Measurements from ENCODE around the gene SERPIND1. TPM values are rescaled to one million over a fixed set of nuclear protein-coding genes. Genes with fewer than 3 reads are reported as not detected.

The SERPIND1 gene
- total and polyA plus RNA-seq, 2 of the 8 experiments (the other 6 are each of a cell fraction or from before 2014, with no cell fraction given) = not detected

DNA sequence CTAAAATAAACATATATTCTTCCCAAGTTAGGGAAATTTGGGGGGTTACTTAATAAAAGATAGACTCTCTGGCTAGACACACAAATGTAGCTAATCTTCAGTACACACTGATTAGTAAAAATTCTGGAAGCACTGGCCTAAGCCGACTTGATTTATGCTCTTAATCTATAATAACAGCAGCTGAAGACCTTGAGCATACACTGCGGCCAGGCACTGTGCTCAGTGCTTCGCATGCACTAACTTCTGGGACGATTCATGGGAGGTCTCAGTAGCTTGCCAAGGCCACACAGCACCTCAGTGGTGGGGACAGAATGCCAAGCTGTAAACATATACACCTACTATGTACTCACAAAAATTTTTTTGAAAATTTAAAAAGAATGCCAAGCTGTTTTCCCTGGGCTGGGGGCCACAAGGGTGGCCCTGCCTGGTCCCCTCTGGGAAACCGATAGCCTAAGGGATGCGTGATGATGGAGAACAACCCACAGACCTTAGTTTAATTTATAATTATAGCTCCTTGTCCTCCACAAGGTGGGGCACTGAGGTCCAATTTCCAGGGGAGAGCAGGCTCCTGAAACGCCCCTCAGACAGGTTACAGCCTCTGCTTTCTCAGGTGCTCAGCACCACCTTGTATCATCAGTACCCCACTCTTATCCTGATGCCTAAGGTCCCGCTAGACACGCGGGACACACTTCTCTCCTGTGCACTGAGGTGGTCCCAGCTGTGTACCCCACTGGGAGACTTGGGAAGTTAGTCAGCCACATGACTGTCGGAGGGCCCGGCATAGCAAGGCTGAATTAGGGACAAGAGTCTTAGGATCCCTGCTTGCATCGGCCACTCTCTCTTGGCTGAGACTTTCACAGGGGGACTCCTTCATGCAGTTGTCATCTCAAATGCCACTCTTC lies 20.1 kb downstream of the SERPIND1 start:
- H3K9me3 ChIP-seq (ENCODE audit: insufficient read depth in 2 of 2, low read depth in 1 of 2, low read length in 1 of 2) = no peaks in the 10 kb centered on the region
- H4K91ac ChIP-seq (replicated peaks; ENCODE audit: insufficient read length, low read length) = no peak overlapping the region
- DNase-seq (ENCODE audit: low read depth in 1 of 2, low spot score in 2 of 2) (no peak), FAIRE-seq (no peak)
- no peak overlapping the region for H3K4ac ChIP-seq (replicated peaks; ENCODE audit: insufficient read length, low read depth, low read length)
- H2BK15ac ChIP-seq (ENCODE audit: low read length) = no peak overlapping the region
- H3K23me2 ChIP-seq (ENCODE audit: low read depth, low read length) = no peaks in the 10 kb centered on the region
- no peak overlapping the region for H3K18ac ChIP-seq (ENCODE audit: extremely low read depth, low read length)
- no peak overlapping the region for H3K9ac ChIP-seq (replicated peaks in 1 of 4; ENCODE audit: extremely low read depth in 1 of 4, low read depth in 3 of 4, low read length in 3 of 4)
- H3K14ac ChIP-seq (ENCODE audit: insufficient read length) = no peak overlapping the region
- TF ChIP-seq RBBP5 (IDR thresholded peaks at IDR 0.05; ENCODE audit: borderline replicate concordance, low read depth, low read length) (no peak), KDM4A (IDR thresholded peaks at IDR 0.05; ENCODE audit: low read depth, low read length, severe bottlenecking) (no peak), SRF (IDR thresholded peaks at IDR 0.05; ENCODE audit: low read depth, low read length) (no peak), RAD21 (IDR thresholded peaks at IDR 0.05 in 1 of 2, conservative IDR thresholded peaks at IDR 0.05 in 1 of 2; ENCODE audit: low read depth in 2 of 2, low read length in 2 of 2) (peak; percentile 25 to 26; a peak in 3 of 4 replicates), PHF8 (conservative IDR thresholded peaks at IDR 0.05; ENCODE audit: low read depth, low read length) (no peak), RFX5 (IDR thresholded peaks at IDR 0.05; ENCODE audit: borderline replicate concordance, low read depth, low read length) (no peak)
- TF ChIP-seq, protein P1, sequence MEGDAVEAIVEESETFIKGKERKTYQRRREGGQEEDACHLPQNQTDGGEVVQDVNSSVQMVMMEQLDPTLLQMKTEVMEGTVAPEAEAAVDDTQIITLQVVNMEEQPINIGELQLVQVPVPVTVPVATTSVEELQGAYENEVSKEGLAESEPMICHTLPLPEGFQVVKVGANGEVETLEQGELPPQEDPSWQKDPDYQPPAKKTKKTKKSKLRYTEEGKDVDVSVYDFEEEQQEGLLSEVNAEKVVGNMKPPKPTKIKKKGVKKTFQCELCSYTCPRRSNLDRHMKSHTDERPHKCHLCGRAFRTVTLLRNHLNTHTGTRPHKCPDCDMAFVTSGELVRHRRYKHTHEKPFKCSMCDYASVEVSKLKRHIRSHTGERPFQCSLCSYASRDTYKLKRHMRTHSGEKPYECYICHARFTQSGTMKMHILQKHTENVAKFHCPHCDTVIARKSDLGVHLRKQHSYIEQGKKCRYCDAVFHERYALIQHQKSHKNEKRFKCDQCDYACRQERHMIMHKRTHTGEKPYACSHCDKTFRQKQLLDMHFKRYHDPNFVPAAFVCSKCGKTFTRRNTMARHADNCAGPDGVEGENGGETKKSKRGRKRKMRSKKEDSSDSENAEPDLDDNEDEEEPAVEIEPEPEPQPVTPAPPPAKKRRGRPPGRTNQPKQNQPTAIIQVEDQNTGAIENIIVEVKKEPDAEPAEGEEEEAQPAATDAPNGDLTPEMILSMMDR (IDR thresholded peaks at IDR 0.05; ENCODE audit: control extremely low read depth in 1 of 3, insufficient read depth in 1 of 3, low read depth in 1 of 3, low read length in 3 of 3) = peak in 1 of 3 experiments; percentile 12; a peak in 2 of 4 replicates
- no peaks in the 10 kb centered on the region for H3K27me3 ChIP-seq (replicated peaks in 1 of 4; ENCODE audit: control insufficient read depth in 3 of 4, extremely low read depth in 1 of 4, insufficient read depth in 3 of 4, low read length in 3 of 4)
- no peaks in the 10 kb centered on the region for H4K20me1 ChIP-seq (replicated peaks in 1 of 2; ENCODE audit: control insufficient read depth in 1 of 2, insufficient read depth in 2 of 2, low read length in 2 of 2)
- peaks cover 0 to 3% (median 1%) of the 10 kb centered on the region in 4 experiments; a peak in 3 of 8 replicates for H3K36me3 ChIP-seq (ENCODE audit: control insufficient read depth in 2 of 4, insufficient read depth in 4 of 4, low read length in 3 of 4)
- H3K79me1 ChIP-seq (ENCODE audit: low read depth, low read length) = no peaks in the 10 kb centered on the region
- no peak overlapping the region for H3K56ac ChIP-seq (replicated peaks; ENCODE audit: insufficient read length, low read depth, low read length)
- H3K4me1 ChIP-seq (replicated peaks in 1 of 4; ENCODE audit: control insufficient read depth in 3 of 4, insufficient read depth in 4 of 4, low read length in 3 of 4) = no peaks in the 10 kb centered on the region
- H3K79me2 ChIP-seq (ENCODE audit: control insufficient read depth in 1 of 2, insufficient read depth in 2 of 2, low read length in 2 of 2) = no peaks in the 10 kb centered on the region
- no peak overlapping the region for H2BK20ac ChIP-seq (ENCODE audit: low read length)
- no peak overlapping the region for H2AK5ac ChIP-seq (ENCODE audit: low read depth, low read length)
- POLR2A ChIA-PET (ENCODE audit: partially characterized antibody) = no interaction called here
- no peak overlapping the region for H3K4me3 ChIP-seq (ENCODE audit: extremely low read depth in 1 of 4, insufficient read depth in 2 of 4, low read depth in 3 of 4, low read length in 4 of 4)
- no peak overlapping the region for H3K23ac ChIP-seq (ENCODE audit: insufficient read length)
- no peak overlapping the region for H3K27ac ChIP-seq (ENCODE audit: low read depth, low read length)
- H2BK5ac ChIP-seq (ENCODE audit: low read depth, low read length) = no peak overlapping the region
- no peak overlapping the region for H2BK120ac ChIP-seq (replicated peaks; ENCODE audit: low read depth, low read length)
- H2BK12ac ChIP-seq (ENCODE audit: low read depth, low read length) = no peak overlapping the region
- H3K4me2 ChIP-seq (ENCODE audit: insufficient read depth in 1 of 2, low read depth in 2 of 2, low read length in 2 of 2) = no peak overlapping the region
- no peak overlapping the region for H2AFZ ChIP-seq (ENCODE audit: low read length)
- H4K5ac ChIP-seq (ENCODE audit: insufficient read length, low read depth, low read length) = no peak overlapping the region
- 74% methylated on average over 13 of the region's 13 CpGs; no CpG with 5 or more reads in 1 of the 2 experiments for WGBS, 2 experiments (ENCODE audit: extremely low coverage in 1 of 2, insufficient coverage in 1 of 2, insufficient read length in 1 of 2, insufficient replicate concordance in 2 of 2, low coverage in 1 of 2, low lambda C conversion rate in 2 of 2, missing lambda C conversion rate in 1 of 2)
- H4K8ac ChIP-seq (ENCODE audit: extremely low read depth, insufficient read depth, low read length) = no peak overlapping the region
- CTCF ChIA-PET (ENCODE audit: partially characterized antibody) = interaction anchor here (0.7 to 3.8 kb wide), 13 partner anchors 9 to 310 kb away, joined by 3 to 26 read pairs (median 4); no protein-coding TSS in a partner anchor

Measured in H1 (cell line).